ENCODE data around the gene KIAA1549.

KIAA1549 gene

DNA sequence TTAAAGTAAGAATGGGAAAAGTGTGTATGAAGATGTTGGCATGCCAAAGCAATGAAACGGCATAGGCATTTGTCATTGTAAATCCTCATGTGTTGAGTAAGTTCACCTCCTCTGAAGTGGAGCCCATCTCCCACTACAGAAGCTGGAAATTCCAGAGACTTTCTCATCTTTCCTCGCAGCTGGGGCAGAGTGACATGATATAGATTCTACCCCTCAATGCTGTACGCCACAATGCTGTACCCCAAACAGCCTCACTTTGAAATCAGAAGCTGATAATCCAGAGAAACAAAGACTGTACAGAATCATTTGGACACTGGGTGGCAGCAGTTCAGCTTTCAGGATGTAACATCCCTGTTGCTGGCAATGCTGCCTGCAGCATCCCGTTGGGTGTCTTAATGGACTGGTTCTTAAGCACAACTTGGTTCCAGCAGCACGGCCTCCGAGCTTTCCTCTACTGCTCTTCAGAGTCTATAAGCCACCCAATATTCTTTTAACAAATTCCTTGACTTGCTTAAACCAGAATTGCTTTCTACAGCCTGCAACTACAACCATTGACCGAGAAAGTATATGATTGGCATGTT is 35.8 kb upstream of the KIAA1549 start:
- peak; percentile 81 for DNase-seq (ENCODE audit: low spot score)
- TF ChIP-seq, protein P1, sequence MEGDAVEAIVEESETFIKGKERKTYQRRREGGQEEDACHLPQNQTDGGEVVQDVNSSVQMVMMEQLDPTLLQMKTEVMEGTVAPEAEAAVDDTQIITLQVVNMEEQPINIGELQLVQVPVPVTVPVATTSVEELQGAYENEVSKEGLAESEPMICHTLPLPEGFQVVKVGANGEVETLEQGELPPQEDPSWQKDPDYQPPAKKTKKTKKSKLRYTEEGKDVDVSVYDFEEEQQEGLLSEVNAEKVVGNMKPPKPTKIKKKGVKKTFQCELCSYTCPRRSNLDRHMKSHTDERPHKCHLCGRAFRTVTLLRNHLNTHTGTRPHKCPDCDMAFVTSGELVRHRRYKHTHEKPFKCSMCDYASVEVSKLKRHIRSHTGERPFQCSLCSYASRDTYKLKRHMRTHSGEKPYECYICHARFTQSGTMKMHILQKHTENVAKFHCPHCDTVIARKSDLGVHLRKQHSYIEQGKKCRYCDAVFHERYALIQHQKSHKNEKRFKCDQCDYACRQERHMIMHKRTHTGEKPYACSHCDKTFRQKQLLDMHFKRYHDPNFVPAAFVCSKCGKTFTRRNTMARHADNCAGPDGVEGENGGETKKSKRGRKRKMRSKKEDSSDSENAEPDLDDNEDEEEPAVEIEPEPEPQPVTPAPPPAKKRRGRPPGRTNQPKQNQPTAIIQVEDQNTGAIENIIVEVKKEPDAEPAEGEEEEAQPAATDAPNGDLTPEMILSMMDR (IDR thresholded peaks at IDR 0.05; ENCODE audit: extremely low read depth, missing control alignments) = peak; percentile 46

DNA sequence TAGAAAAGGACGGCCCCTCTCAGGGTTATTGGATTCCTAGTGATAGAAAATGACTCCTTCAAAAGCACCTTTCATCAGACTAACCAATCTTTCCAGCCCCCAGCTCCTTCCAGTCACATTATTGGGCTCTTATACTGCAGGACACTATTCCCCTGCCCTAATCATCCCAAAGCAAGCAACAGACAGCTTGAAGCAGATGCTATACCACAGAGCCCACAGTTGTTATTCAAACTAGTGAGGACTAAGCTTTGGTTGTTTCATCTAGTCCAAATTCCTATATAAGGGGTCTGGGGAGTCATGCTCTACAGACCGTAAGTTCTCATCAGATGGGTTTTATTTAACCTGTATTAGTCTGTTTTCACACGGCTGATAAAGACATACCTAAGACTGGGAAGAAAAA is 30.2 kb upstream of the KIAA1549 start:
- no peak for DNase-seq (ENCODE audit: low spot score)
- TF ChIP-seq, protein P1 (IDR thresholded peaks at IDR 0.05; ENCODE audit: extremely low read depth, missing control alignments) = no peak

DNA sequence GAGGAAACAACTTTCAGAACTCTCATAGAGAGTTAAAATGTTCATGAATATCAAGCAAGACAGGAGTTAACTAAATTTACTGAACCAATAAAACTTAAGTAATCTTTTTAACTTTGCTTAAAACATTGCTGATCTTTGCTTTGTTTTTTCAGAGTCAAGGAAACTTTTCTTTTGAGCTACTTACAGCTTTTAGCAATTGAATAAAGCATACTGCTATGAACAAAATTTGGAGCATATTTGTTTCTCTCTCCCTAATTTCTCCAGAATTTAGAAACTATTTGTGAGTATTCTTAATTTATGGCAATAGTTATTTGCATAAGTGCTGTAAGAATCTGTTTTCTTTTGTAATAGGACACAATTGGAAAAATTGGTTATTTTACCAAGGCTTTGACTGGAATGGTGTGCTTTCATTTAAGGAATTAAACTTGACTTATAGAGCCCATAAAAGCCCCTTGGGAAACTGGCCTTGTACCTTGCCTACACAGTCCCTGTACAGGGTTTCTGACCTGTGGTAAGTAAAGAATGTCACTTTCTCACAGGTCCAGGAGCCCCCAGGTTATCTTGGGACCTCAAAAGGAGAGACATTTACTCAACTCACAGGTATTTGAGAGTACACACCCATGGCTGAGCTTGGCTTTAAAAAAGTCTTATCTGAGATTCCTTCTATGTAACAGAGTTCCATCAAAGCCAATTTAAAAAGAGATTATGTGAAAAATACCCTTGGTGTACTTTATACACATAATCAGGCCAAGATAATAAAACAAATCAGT is 23.3 kb upstream of the KIAA1549 start:
- TF ChIP-seq, protein P1 (IDR thresholded peaks at IDR 0.05; ENCODE audit: extremely low read depth, missing control alignments) = no peak
- DNase-seq (ENCODE audit: low spot score) = no peak

DNA sequence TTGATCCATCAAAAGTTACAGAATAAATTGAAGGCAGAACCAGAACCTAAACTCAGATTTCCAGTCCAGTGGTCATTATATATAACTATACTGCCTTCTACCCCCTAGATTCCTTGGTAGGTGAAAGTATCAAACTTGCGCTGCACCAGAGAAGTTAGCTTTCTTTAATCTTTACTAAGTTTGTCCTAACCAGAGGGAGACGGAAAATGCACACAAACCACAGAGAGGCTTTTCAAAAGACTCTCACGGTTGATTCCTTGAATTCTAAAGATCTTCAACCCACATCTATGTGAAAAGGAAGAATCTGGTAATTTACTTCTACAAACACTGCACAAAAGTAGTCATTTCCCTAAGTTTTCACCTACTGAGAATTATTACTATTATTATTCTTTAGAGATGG is 18.2 kb upstream of the KIAA1549 start:
- DNase-seq (ENCODE audit: low spot score) = no peak
- TF ChIP-seq, protein P1 (IDR thresholded peaks at IDR 0.05; ENCODE audit: extremely low read depth, missing control alignments) = no peak

DNA sequence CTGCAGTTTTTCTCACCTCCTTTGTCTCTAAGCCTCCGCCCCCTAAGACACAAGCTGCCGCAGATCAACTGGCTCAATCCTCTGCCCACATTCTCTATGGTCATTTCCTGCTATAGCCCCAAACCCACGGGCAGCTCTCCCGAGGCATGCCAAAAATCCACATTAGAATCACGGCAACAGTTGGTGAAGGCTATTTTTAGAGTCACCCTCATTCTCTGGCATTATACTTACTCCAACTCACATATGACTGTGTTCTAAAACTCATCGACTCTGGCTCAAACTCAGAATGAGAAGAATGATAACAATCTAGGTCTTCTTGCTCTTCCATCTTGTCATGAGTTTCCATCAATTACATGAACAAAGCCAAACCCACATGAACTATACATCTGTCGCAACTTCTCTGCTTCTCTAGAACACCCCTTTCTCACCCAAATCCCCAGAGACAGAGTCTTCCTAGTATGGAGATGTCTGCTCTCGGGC is 10.9 kb upstream of the KIAA1549 start:
- no peak for DNase-seq (ENCODE audit: low spot score)
- TF ChIP-seq, protein P1 (IDR thresholded peaks at IDR 0.05; ENCODE audit: extremely low read depth, missing control alignments) = no peak

DNA sequence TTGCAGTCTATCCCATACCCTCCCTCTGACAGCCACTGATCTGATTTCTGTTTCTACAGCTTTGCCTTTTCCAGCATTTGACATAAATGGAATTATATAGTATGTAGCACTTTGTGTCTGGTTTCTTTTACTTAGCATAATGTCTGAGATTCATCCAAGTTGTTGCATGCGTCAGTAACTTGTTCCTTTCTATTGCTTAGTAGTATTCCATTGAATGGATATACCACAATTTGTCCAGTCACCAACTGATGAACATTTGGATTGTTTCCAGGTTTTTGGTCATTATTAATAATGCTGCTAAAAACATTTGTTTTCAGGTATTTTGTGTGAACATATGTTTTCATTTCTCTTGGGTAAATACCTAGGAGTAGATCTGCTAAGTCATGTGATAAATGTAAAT is 6.5 kb upstream of the KIAA1549 start:
- TF ChIP-seq, protein P1 (IDR thresholded peaks at IDR 0.05; ENCODE audit: extremely low read depth, missing control alignments) = no peak
- DNase-seq (ENCODE audit: low spot score) = no peak

DNA sequence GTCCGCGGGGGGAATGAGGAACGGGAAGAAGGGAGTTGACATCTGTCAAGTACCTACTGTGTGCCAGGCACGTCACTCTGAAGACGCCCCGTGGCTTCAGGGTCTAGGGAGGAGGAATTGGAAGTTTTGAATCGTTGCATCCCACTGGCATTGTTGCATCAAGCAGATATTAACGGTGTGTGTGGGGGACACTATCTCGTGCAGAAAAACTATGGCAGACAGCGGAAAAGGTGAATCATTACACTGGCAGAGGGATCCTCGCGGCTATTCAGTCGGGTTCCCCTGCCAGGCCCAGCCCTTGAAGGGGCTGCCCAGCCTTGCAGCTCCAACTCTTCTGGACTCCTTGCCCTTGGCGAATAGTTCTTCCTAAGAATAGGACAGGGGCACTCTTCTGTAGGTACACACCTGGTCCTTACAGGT is 1.0 kb upstream of the KIAA1549 start:
- TF ChIP-seq, protein P1 (IDR thresholded peaks at IDR 0.05; ENCODE audit: extremely low read depth, missing control alignments) = no peak
- DNase-seq (ENCODE audit: low spot score) = no peak
